B cell (primary cell): Measurements from ENCODE around the gene FBN2. TPM values are rescaled to one million over a fixed set of nuclear protein-coding genes. Genes with fewer than 3 reads are reported as not detected.

Experiments used
- ATAC-seq: fragments of 200-7000 bp; cut with Tn5 transposase; one replicate; pipeline ENCODE4 v1.10.0; 2021; ENCODE audit warnings: low read depth, mild to moderate bottlenecking, moderate number of reproducible peaks, moderate library complexity
- CTCF ChIA-PET: fragments of 350-600 bp; sonication (Branson Sonifier 250); formaldehyde crosslinking; loops from one replicate; lab custom pipeline; 2021; ENCODE audit warnings: antibody characterized with exemption, inconsistent platforms; lab: Charles Lee
- POLR2A ChIA-PET: fragments of 350-600 bp; sonication (Branson Sonifier 250); formaldehyde crosslinking; loops from one replicate; lab custom pipeline; 2021; ENCODE audit warnings: antibody characterized with exemption; lab: Charles Lee
- DNase-seq: peaks from one replicate; pipeline ENCODE4 v3.0.0; 2013
- H2AFZ ChIP-seq: 2 replicates; pipeline ENCODE4 v1.6.1; 2012; ENCODE audit warnings: mild to moderate bottlenecking, low read depth, low read length; ENCODE audit not compliant: insufficient read depth, poor library complexity, severe bottlenecking
- H3K27ac ChIP-seq, 2 donors: 1 replicate in 1 of 2; 2 replicates in 1 of 2; pipeline ENCODE4 v1.5.1; 2012 to 2013; ENCODE audit warnings: low read length in 2 of 2, mild to moderate bottlenecking in 2 of 2, moderate library complexity in 1 of 2
- H3K27me3 ChIP-seq, 4 experiments: fragments of 200-600 bp in 1 of 4; sonication (generic) in 1 of 4; replicated peaks in 1 of 4; 1 replicate in 2 of 4; 2 replicates in 2 of 4; pipeline versions ENCODE4 v1.6.1 to v1.7.0; 2013 to 2016; ENCODE audit warnings: low read length in 3 of 4, mild to moderate bottlenecking in 2 of 4, mixed read lengths in 1 of 4, moderate library complexity in 1 of 4; ENCODE audit not compliant: insufficient read depth in 4 of 4, control insufficient read depth in 3 of 4; ENCODE audit errors: control extremely low read depth in 1 of 4
- H3K36me3 ChIP-seq, 2 experiments: replicated peaks in 1 of 2; 1 replicate in 1 of 2; 2 replicates in 1 of 2; pipeline versions ENCODE4 v1.6.1 to v1.7.1; 2013; ENCODE audit warnings: low read length in 1 of 2; ENCODE audit not compliant: insufficient read depth in 2 of 2, control insufficient read depth in 1 of 2; ENCODE audit errors: control extremely low read depth in 1 of 2, extremely low read depth in 1 of 2
- H3K4me1 ChIP-seq, 2 donors: fragments of 200-600 bp in 1 of 2; sonication (generic) in 1 of 2; 1 replicate in 1 of 2; 2 replicates in 1 of 2; pipeline versions ENCODE4 v1.5.1 to v1.6.1; 2013 to 2017; ENCODE audit warnings: low read length in 2 of 2; ENCODE audit not compliant: control insufficient read depth in 2 of 2, insufficient read depth in 2 of 2
- H3K4me2 ChIP-seq: replicated peaks from 2 replicates; pipeline ENCODE3; 2012; ENCODE audit warnings: mild to moderate bottlenecking, low read depth, low read length; ENCODE audit not compliant: poor library complexity, severe bottlenecking
- H3K4me3 ChIP-seq, 5 experiments: fragments of 200-600 bp in 1 of 5; sonication (generic) in 1 of 5; 1 replicate in 3 of 5; 2 replicates in 2 of 5; pipeline versions ENCODE4 v1.5.1 to v1.7.0; 2011 to 2016; ENCODE audit warnings: low read length in 4 of 5, mild to moderate bottlenecking in 4 of 5, low read depth in 2 of 5, control low read depth in 1 of 5, moderate library complexity in 1 of 5; ENCODE audit not compliant: insufficient read depth in 1 of 5; ENCODE audit errors: control extremely low read depth in 1 of 5, extremely low read depth in 1 of 5
- H3K79me2 ChIP-seq: fragments of 200-600 bp; sonication (generic); one replicate; pipeline ENCODE4 v1.6.0; 2016; ENCODE audit warnings: low read length; ENCODE audit not compliant: control insufficient read depth, insufficient read depth
- H3K9ac ChIP-seq: fragments of 200-600 bp; sonication (generic); 2 replicates; pipeline ENCODE4 v1.6.1; 2017; ENCODE audit warnings: mild to moderate bottlenecking, low read length, moderate library complexity
- H3K9me3 ChIP-seq, 3 donors: one replicate each; pipeline versions ENCODE4 v1.6.1 to v1.7.1; 2013; ENCODE audit warnings: low read length in 2 of 3; ENCODE audit not compliant: control insufficient read depth in 2 of 3, insufficient read depth in 1 of 3; ENCODE audit errors: control extremely low read depth in 1 of 3
- H4K20me1 ChIP-seq: 2 replicates; pipeline ENCODE4 v1.6.0; 2012; ENCODE audit warnings: mild to moderate bottlenecking, low read length; ENCODE audit not compliant: insufficient read depth, control insufficient read depth, poor library complexity, severe bottlenecking
- H3K27ac Mint-ChIP-seq: one replicate; pipeline ENCODE4 v1.8.0; 2021; ENCODE audit warnings: mixed read lengths
- H3K27me3 Mint-ChIP-seq: one replicate; pipeline ENCODE4 v1.8.0; 2021; ENCODE audit warnings: mixed read lengths
- H3K4me1 Mint-ChIP-seq: one replicate; pipeline ENCODE4 v1.8.0; 2021; ENCODE audit warnings: mixed read lengths
- H3K4me3 Mint-ChIP-seq: one replicate; pipeline ENCODE4 v1.8.0; 2021; ENCODE audit warnings: mixed read lengths
- H3K9me3 Mint-ChIP-seq: one replicate; pipeline ENCODE4 v1.8.0; 2022; ENCODE audit warnings: mixed read lengths; ENCODE audit not compliant: insufficient read depth
- EZH2 ChIP-seq: IDR thresholded peaks from 2 replicates; pipeline ENCODE4 v1.6.1; 2012; ENCODE audit warnings: borderline replicate concordance, low read depth, mild to moderate bottlenecking, moderate library complexity, low read length; ENCODE audit not compliant: insufficient read depth, poor library complexity, severe bottlenecking
- WGBS: methylation state at CpG from one replicate; pipeline ENCODE4 v1.1.5; 2013; ENCODE audit warnings: missing lambda C conversion rate; ENCODE audit not compliant: insufficient coverage; 5-methylcytosine and 5-hydroxymethylcytosine counted together
- intact Hi-C: fragments of 100-400 bp; cut with micrococcal nuclease; formaldehyde crosslinking; loops from one replicate; pipeline ENCODE4 v1.10.0; 2022
- polyA plus RNA-seq: library from polyadenylated mRNA; depleted of rRNA; stranded (reverse); fragments of >200 nt; gene quantifications from 2 replicates; pipeline ENCODE4 v1.2.3, GENCODE V29; 2012
- total RNA-seq, 2 donors: library from RNA; stranded (reverse); fragments of 120-200 nt in 1 of 2; gene quantifications; 1 replicate in 1 of 2; 2 replicates in 1 of 2; pipeline versions ENCODE4 v1.2.3 to v1.2.4, GENCODE V29; 2013 to 2022
- TF ChIP-seq, protein P1 (sequence below): fragments of 200-600 bp; IDR thresholded peaks from one replicate; pipeline ENCODE4 v1.8.0; 2022; ENCODE audit warnings: antibody characterized with exemption, mild to moderate bottlenecking

Gene FBN2
- total and polyA plus RNA-seq, 2 donors (not counting 1 experiment from before 2014, with no cell fraction given), result 0.03 TPM; not detected in 1

DNA sequence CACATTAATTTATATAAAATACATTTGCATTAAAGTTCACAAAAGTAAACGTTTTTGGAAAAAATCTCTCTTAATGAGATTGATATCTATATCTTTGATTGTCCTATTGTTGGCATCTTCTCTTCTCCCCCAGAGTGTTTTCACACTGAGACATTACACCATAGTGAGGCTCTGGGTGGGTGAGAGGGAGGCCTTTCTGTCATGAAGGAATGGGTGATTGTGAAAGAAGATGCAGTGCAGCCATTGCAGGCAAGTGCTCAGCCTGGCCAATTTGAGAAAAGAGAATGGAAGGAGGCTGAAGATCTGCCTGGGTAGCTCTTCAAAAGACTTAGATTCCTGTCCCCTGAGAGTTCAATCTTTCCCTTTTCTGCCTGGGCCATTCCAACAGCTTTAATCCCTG is 313.7 kb downstream of the FBN2 start:
- Histone ChIP-seq H3K4me2 (no peak overlapping the region), H3K4me3 (no peak overlapping the region), H3K4me1 (no peaks in the 10 kb centered on the region), H4K20me1 (no peaks in the 10 kb centered on the region), H3K36me3 (no peaks in the 10 kb centered on the region), H2AFZ (no peak overlapping the region), H3K27me3 (no peaks in the 10 kb centered on the region), H3K27ac (no peak overlapping the region), H3K79me2 (no peaks in the 10 kb centered on the region), H3K9ac (no peak overlapping the region), H3K9me3 (no peaks in the 10 kb centered on the region)
- H3K27ac Mint-ChIP-seq, result no peak overlapping the region
- WGBS, result no CpG with 5 or more reads among the region's 1 CpG
- POLR2A ChIA-PET, result no interaction called here
- TF ChIP-seq EZH2, result no peak
- TF ChIP-seq, protein P1, sequence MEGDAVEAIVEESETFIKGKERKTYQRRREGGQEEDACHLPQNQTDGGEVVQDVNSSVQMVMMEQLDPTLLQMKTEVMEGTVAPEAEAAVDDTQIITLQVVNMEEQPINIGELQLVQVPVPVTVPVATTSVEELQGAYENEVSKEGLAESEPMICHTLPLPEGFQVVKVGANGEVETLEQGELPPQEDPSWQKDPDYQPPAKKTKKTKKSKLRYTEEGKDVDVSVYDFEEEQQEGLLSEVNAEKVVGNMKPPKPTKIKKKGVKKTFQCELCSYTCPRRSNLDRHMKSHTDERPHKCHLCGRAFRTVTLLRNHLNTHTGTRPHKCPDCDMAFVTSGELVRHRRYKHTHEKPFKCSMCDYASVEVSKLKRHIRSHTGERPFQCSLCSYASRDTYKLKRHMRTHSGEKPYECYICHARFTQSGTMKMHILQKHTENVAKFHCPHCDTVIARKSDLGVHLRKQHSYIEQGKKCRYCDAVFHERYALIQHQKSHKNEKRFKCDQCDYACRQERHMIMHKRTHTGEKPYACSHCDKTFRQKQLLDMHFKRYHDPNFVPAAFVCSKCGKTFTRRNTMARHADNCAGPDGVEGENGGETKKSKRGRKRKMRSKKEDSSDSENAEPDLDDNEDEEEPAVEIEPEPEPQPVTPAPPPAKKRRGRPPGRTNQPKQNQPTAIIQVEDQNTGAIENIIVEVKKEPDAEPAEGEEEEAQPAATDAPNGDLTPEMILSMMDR, result no peak
- no peaks in the 10 kb centered on the region for H3K9me3 Mint-ChIP-seq
- DNase-seq, result no peak
- H3K4me3 Mint-ChIP-seq, result no peak overlapping the region
- H3K4me1 Mint-ChIP-seq, result no peaks in the 10 kb centered on the region
- peaks cover 4% of the 10 kb centered on the region for H3K27me3 Mint-ChIP-seq
- no peak for ATAC-seq
- intact Hi-C loops, result no loop called here
- CTCF ChIA-PET, result no interaction called here

DNA sequence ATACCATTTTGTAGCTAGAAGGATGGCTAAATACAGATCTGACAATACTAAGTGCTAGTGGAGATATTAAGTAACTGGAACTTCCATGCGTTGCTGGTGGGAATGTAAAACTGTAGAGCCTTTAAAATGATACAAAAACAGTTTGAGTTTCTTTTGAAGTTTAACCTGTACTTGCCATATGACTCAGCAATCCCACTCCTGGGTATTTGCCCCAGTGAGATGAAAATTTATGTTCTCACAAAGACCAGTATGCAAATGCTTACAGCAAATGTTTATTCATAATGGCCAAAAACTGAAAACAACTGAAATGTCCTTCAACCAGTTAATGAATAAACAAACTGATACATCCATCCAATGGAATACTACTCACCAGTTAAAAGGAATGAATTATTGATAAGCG is 317.2 kb downstream of the FBN2 start:
- Histone ChIP-seq H3K79me2 (no peaks in the 10 kb centered on the region), H3K4me3 (no peak overlapping the region), H3K27me3 (no peaks in the 10 kb centered on the region), H3K27ac (no peak overlapping the region), H3K4me2 (no peak overlapping the region), H3K9me3 (no peaks in the 10 kb centered on the region), H3K9ac (no peak overlapping the region), H2AFZ (no peak overlapping the region), H4K20me1 (no peaks in the 10 kb centered on the region), H3K4me1 (no peaks in the 10 kb centered on the region), H3K36me3 (no peaks in the 10 kb centered on the region)
- TF ChIP-seq, protein P1, result no peak
- TF ChIP-seq EZH2, result no peak
- H3K4me3 Mint-ChIP-seq, result no peak overlapping the region
- peaks cover 4% of the 10 kb centered on the region for H3K27me3 Mint-ChIP-seq
- H3K27ac Mint-ChIP-seq, result no peak overlapping the region
- no peaks in the 10 kb centered on the region for H3K9me3 Mint-ChIP-seq
- no peak for ATAC-seq
- no peak for DNase-seq
- H3K4me1 Mint-ChIP-seq, result no peaks in the 10 kb centered on the region
- POLR2A ChIA-PET, result no interaction called here
- no CpG with 5 or more reads among the region's 2 CpGs for WGBS
- intact Hi-C loops, result no loop called here
- CTCF ChIA-PET, result no interaction called here
